ENCODE measurements around the gene TLR6. TPM values are rescaled to one million over a fixed set of nuclear protein-coding genes. Genes with fewer than 3 reads are reported as not detected.

Gene TLR6
- total and polyA plus RNA-seq, 2 donors (not counting 1 experiment from before 2014, with no cell fraction given), result 10.0 to 60.6 TPM

DNA sequence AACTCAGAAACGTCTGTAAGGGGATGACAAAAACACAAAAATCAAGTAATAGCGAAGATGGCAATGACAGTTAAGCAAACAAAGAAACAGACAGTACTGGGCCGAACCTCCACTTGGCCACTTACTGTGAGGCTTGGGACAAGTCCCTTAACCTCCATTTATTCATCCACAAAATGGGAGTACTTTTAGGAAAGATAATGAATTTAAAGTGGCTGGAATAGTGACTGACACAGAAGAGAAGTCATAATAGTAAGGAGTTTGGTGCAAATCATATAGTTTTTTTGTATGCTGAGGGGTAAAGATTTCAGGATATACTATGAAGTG lies 1.4 kb upstream of the TLR6 start:
- Mint-ChIP-seq H3K27ac (peak overlapping the region; percentile 88), H3K9me3 (ENCODE audit: insufficient read depth) (no peaks in the 10 kb centered on the region), H3K4me3 (peak overlapping the region; percentile 60), H3K27me3 (no peaks in the 10 kb centered on the region), H3K4me1 (peaks cover 51% of the 10 kb centered on the region)
- H3K4me3 ChIP-seq (ENCODE audit: control extremely low read depth in 1 of 5, extremely low read depth in 1 of 5, insufficient read depth in 1 of 5, low read depth in 2 of 5, low read length in 4 of 5), result no peak overlapping the region
- H3K9ac ChIP-seq (ENCODE audit: low read length), result peak overlapping the region; percentile 50
- intact Hi-C loops (cut with micrococcal nuclease), result loop anchor here (5.0 to 10.0 kb wide), 4 partner anchors 191 to 883 kb away; no protein-coding TSS in a partner anchor
- no peaks in the 10 kb centered on the region for H3K27me3 ChIP-seq (replicated peaks in 1 of 4; ENCODE audit: control extremely low read depth in 1 of 4, control insufficient read depth in 3 of 4, insufficient read depth in 4 of 4, low read length in 3 of 4)
- no peak overlapping the region for H2AFZ ChIP-seq (ENCODE audit: insufficient read depth, low read depth, low read length, poor library complexity, severe bottlenecking)
- H3K79me2 ChIP-seq (ENCODE audit: control insufficient read depth, insufficient read depth, low read length), result peaks cover 32% of the 10 kb centered on the region
- ChIA-PET CTCF (interaction anchor here (1.1 to 5.0 kb wide), 4 partner anchors 75 to 678 kb away, joined by 3 to 170 read pairs (median 32); partner anchors contain the start of gene TLR10), POLR2A (interaction anchor here (0.8 kb wide), 1 partner anchor 128 kb away, joined by 3 read pairs; no protein-coding TSS in a partner anchor)
- H4K20me1 ChIP-seq (ENCODE audit: control insufficient read depth, insufficient read depth, low read length, poor library complexity, severe bottlenecking), result no peaks in the 10 kb centered on the region
- peaks cover 39 to 43% of the 10 kb centered on the region in 2 donors for H3K4me1 ChIP-seq (ENCODE audit: control insufficient read depth in 2 of 2, insufficient read depth in 2 of 2, low read length in 2 of 2)
- no peaks in the 10 kb centered on the region for H3K36me3 ChIP-seq (replicated peaks in 1 of 2; ENCODE audit: control extremely low read depth in 1 of 2, control insufficient read depth in 1 of 2, extremely low read depth in 1 of 2, insufficient read depth in 2 of 2, low read length in 1 of 2)
- H3K27ac ChIP-seq (ENCODE audit: low read length in 2 of 2), result peak overlapping the region; percentile 65 to 77
- H3K9me3 ChIP-seq (ENCODE audit: control extremely low read depth in 1 of 3, control insufficient read depth in 2 of 3, insufficient read depth in 1 of 3, low read length in 2 of 3), result no peaks in the 10 kb centered on the region
- TF ChIP-seq, protein P1, sequence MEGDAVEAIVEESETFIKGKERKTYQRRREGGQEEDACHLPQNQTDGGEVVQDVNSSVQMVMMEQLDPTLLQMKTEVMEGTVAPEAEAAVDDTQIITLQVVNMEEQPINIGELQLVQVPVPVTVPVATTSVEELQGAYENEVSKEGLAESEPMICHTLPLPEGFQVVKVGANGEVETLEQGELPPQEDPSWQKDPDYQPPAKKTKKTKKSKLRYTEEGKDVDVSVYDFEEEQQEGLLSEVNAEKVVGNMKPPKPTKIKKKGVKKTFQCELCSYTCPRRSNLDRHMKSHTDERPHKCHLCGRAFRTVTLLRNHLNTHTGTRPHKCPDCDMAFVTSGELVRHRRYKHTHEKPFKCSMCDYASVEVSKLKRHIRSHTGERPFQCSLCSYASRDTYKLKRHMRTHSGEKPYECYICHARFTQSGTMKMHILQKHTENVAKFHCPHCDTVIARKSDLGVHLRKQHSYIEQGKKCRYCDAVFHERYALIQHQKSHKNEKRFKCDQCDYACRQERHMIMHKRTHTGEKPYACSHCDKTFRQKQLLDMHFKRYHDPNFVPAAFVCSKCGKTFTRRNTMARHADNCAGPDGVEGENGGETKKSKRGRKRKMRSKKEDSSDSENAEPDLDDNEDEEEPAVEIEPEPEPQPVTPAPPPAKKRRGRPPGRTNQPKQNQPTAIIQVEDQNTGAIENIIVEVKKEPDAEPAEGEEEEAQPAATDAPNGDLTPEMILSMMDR (IDR thresholded peaks at IDR 0.05), result no peak
- TF ChIP-seq EZH2 (IDR thresholded peaks at IDR 0.05; ENCODE audit: borderline replicate concordance, insufficient read depth, low read depth, low read length, poor library complexity, severe bottlenecking), result no peak
- 20% methylated on average over 1 of the region's 3 CpGs for WGBS (ENCODE audit: insufficient coverage)
- DNase-seq (no peak), ATAC-seq (ENCODE audit: low read depth) (no peak)
- peak overlapping the region; percentile 76 for H3K4me2 ChIP-seq (replicated peaks; ENCODE audit: low read depth, low read length, poor library complexity, severe bottlenecking)

DNA sequence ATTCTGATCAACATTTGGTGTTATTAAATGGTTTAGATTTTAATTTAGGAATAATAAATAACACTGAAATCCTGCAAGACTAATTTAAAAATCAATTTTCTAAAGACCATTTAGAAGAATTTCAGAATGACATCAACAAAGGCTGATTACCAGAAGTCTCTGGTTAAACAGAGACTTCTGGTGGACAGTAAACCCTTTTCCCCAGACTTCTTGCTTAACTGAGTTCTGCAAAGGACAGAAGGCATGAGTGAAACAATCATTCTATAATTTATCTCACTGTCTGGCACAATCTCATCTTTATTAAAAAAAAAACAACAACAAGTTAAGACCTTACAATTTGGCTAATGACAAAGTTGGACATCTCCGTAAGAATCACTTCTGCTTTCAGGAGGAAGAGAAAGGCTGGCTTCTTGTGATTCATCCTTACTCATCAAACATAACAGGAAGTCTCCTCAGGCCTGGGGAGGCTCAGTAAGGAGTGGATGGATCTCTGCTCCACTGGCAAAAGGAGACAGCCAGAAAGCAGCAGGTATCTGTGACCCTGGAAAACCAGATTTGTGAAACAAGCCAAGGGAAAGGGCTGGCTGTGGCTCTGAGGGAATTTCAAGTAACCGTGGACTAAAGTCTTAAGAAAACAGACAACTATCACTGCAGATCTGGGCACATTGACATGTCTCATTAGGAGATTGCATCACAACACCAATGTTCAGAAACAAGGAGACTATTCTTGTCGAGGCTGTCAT lies 908 bp upstream of the TLR6 start:
- Histone ChIP-seq H3K36me3 (replicated peaks in 1 of 2; ENCODE audit: control extremely low read depth in 1 of 2, control insufficient read depth in 1 of 2, extremely low read depth in 1 of 2, insufficient read depth in 2 of 2, low read length in 1 of 2) (no peaks in the 10 kb centered on the region), H3K9me3 (ENCODE audit: control extremely low read depth in 1 of 3, control insufficient read depth in 2 of 3, insufficient read depth in 1 of 3, low read length in 2 of 3) (no peaks in the 10 kb centered on the region), H3K4me1 (ENCODE audit: control insufficient read depth in 2 of 2, insufficient read depth in 2 of 2, low read length in 2 of 2) (peaks cover 39 to 43% of the 10 kb centered on the region in 2 donors), H3K4me3 (ENCODE audit: control extremely low read depth in 1 of 5, extremely low read depth in 1 of 5, insufficient read depth in 1 of 5, low read depth in 2 of 5, low read length in 4 of 5) (peak overlapping the region in 3 of 5 experiments; percentile 7 to 34 (median 27)), H3K4me2 (replicated peaks; ENCODE audit: low read depth, low read length, poor library complexity, severe bottlenecking) (peak overlapping the region; percentile 76), H3K79me2 (ENCODE audit: control insufficient read depth, insufficient read depth, low read length) (peaks cover 32% of the 10 kb centered on the region), H4K20me1 (ENCODE audit: control insufficient read depth, insufficient read depth, low read length, poor library complexity, severe bottlenecking) (no peaks in the 10 kb centered on the region), H2AFZ (ENCODE audit: insufficient read depth, low read depth, low read length, poor library complexity, severe bottlenecking) (no peak overlapping the region), H3K27me3 (replicated peaks in 1 of 4; ENCODE audit: control extremely low read depth in 1 of 4, control insufficient read depth in 3 of 4, insufficient read depth in 4 of 4, low read length in 3 of 4) (no peaks in the 10 kb centered on the region), H3K27ac (ENCODE audit: low read length in 2 of 2) (peak overlapping the region; percentile 65 to 77), H3K9ac (ENCODE audit: low read length) (peak overlapping the region; percentile 50)
- CTCF ChIA-PET, result interaction anchor here (0.9 to 5.0 kb wide), 6 partner anchors 53 to 678 kb away, joined by 3 to 170 read pairs (median 59); partner anchors contain the start of genes TLR1 and TLR10
- DNase-seq (peak; percentile 78), ATAC-seq (ENCODE audit: low read depth) (peak; percentile 74)
- intact Hi-C loops (cut with micrococcal nuclease), result loop anchor here (5.0 to 10.0 kb wide), 4 partner anchors 190 to 883 kb away; no protein-coding TSS in a partner anchor
- POLR2A ChIA-PET, result no interaction called here
- peak overlapping the region; percentile 60 for H3K4me3 Mint-ChIP-seq
- H3K4me1 Mint-ChIP-seq, result peaks cover 53% of the 10 kb centered on the region
- H3K9me3 Mint-ChIP-seq (ENCODE audit: insufficient read depth), result no peaks in the 10 kb centered on the region
- H3K27ac Mint-ChIP-seq, result peak overlapping the region; percentile 88
- no peaks in the 10 kb centered on the region for H3K27me3 Mint-ChIP-seq
- 14% methylated on average over 2 of the region's 3 CpGs for WGBS (ENCODE audit: insufficient coverage)
- TF ChIP-seq EZH2 (IDR thresholded peaks at IDR 0.05; ENCODE audit: borderline replicate concordance, insufficient read depth, low read depth, low read length, poor library complexity, severe bottlenecking), result no peak
- TF ChIP-seq, protein P1 (IDR thresholded peaks at IDR 0.05), result no peak
